Upper lobe of left lung (tissue), 6 donors: ENCODE results near the gene RBM48. TPM values are rescaled to one million over a fixed set of nuclear protein-coding genes. Genes with fewer than 3 reads are reported as not detected.

Source experiments
- ATAC-seq, 2 donors: fragments of 200-7000 bp; cut with Tn5 transposase; one replicate each; pipeline ENCODE4 v1.9.1; 2022; ENCODE audit warnings: mild to moderate bottlenecking in 2 of 2, moderate library complexity in 2 of 2; ENCODE audit not compliant: low FRiP score in 2 of 2
- DNase-seq, 2 donors: peaks; one replicate each; pipeline ENCODE4 v3.0.0-alpha.2; 2019 to 2020
- H3K27ac ChIP-seq, 4 donors: fragments of 200-600 bp; sonication (generic); one replicate each; pipeline ENCODE4 v1.5.1; 2016 to 2019
- H3K27me3 ChIP-seq, 4 donors: fragments of 200-600 bp; sonication (generic); one replicate each; pipeline ENCODE4 v1.5.1; 2017 to 2019
- H3K36me3 ChIP-seq, 4 donors: fragments of 200-600 bp; sonication (generic); one replicate each; pipeline ENCODE4 v1.5.1; 2016 to 2019
- H3K4me1 ChIP-seq, 4 donors: fragments of 200-600 bp; sonication (generic); one replicate each; pipeline ENCODE4 v1.5.1; 2018 to 2019
- H3K4me3 ChIP-seq, 4 donors: fragments of 200-600 bp; sonication (generic); one replicate each; pipeline ENCODE4 v1.5.1; 2017 to 2019; ENCODE audit warnings: mild to moderate bottlenecking in 2 of 4, moderate library complexity in 1 of 4
- H3K9me3 ChIP-seq, 4 donors: fragments of 200-600 bp; sonication (generic); one replicate each; pipeline ENCODE4 v1.5.1; 2018 to 2019
- CTCF ChIP-seq, 6 experiments: fragments of 450-650 bp in 4 of 6; fragments of 200-600 bp in 2 of 6; sonication (generic) in 2 of 6; IDR thresholded peaks; one replicate each; pipeline ENCODE4 v1.5.1; 2016 to 2019; ENCODE audit warnings: antibody characterized with exemption in 6 of 6
- EP300 ChIP-seq, 4 donors: sonication (generic); formaldehyde crosslinking; IDR thresholded peaks; one replicate each; pipeline ENCODE4 v1.5.1; 2017; ENCODE audit warnings: antibody characterized with exemption in 4 of 4, control low read depth in 2 of 4
- POLR2A ChIP-seq, 4 donors: fragments of 450-650 bp; IDR thresholded peaks; one replicate each; pipeline ENCODE4 v1.5.1; 2016 to 2017; ENCODE audit warnings: antibody characterized with exemption in 4 of 4, mild to moderate bottlenecking in 2 of 4
- POLR2AphosphoS5 ChIP-seq, 2 donors: sonication (generic); formaldehyde crosslinking; IDR thresholded peaks; one replicate each; pipeline ENCODE4 v1.5.1; 2017; ENCODE audit warnings: antibody characterized with exemption in 2 of 2
- WGBS, 2 donors: methylation state at CpG; one replicate each; pipeline ENCODE4 v1.1.5; 2017 to 2018; 5-methylcytosine and 5-hydroxymethylcytosine counted together
- total RNA-seq, 6 donors: library from RNA; depleted of rRNA in 4 of 6; stranded (reverse); fragments of >200 nt in 4 of 6; gene quantifications; one replicate each; pipeline versions ENCODE4 v1.1.0 to v1.2.1, GENCODE V29; 2016 to 2021
- donor health status: DM: no; HTN: no; CAD: no; lungs with moderate emphysema.
- donor health status: DM: no; HTN: yes; CAD: no; lungs with severe emphysema.

Gene RBM48
- total RNA-seq, 6 donors from 2014 or later = 3.7 to 17.9 (median 10.9) TPM

- no peak overlapping the region for H3K4me3 ChIP-seq
- WGBS, 2 donors = 58% methylated on average over 4 of the region's 4 CpGs
- TF ChIP-seq POLR2A (IDR thresholded peaks at IDR 0.05) (no peak), POLR2AphosphoS5 (IDR thresholded peaks at IDR 0.05) (no peak), EP300 (IDR thresholded peaks at IDR 0.05) (no peak), CTCF (IDR thresholded peaks at IDR 0.05) (no peak)
- H3K9me3 ChIP-seq = no peaks in the 10 kb centered on the region
- DNase-seq = no peak
- peaks cover 35 to 53% (median 37%) of the 10 kb centered on the region in 4 donors for H3K4me1 ChIP-seq
- H3K27me3 ChIP-seq = no peaks in the 10 kb centered on the region
- no peaks in the 10 kb centered on the region for H3K36me3 ChIP-seq
- ATAC-seq = no peak
- no peak overlapping the region for H3K27ac ChIP-seq
Observed at GRCh38 chr7:92586841-92587240, 58.2 kb downstream of the RBM48 start.

Other genes starting within 250 kb of the RBM48 start
- gene GATAD1, start 81.3 kb upstream of the RBM48 start, total RNA-seq = 10 to 100 TPM; 21.4 to 66.6 (median 39.5) TPM
- gene ERVW-1, start 50.8 kb upstream of the RBM48 start, total RNA-seq = under 1 TPM in 1 of 6 donors, not detected in 5; 0.20 TPM
- 10 to 100 TPM in 5 of 6 donors, 1 to 10 TPM in 1; 8.4 to 31.3 (median 13.4) TPM for gene PEX1, start 275 bp upstream of the RBM48 start, total RNA-seq
- gene FAM133B, start 61.6 kb downstream of the RBM48 start, total RNA-seq = 10 to 100 TPM; 10.1 to 42.5 (median 19.8) TPM